Hematopoietic multipotent progenitor cell treated with erythropoietin and hydrocortisone succinate and interleukin-3 and kit ligand, for 6 days (in vitro differentiated cells): Measurements from ENCODE around the gene SYT14.
"Not testable (repeated sequence)": the region's sequence is repeated elsewhere in the genome, so short reads cannot be mapped to it uniquely, and the experiment has no call there.

Experiments
- DNase-seq: peaks from one replicate; pipeline ENCODE4 v3.0.0-alpha.2; 2015

SYT14 gene

DNA sequence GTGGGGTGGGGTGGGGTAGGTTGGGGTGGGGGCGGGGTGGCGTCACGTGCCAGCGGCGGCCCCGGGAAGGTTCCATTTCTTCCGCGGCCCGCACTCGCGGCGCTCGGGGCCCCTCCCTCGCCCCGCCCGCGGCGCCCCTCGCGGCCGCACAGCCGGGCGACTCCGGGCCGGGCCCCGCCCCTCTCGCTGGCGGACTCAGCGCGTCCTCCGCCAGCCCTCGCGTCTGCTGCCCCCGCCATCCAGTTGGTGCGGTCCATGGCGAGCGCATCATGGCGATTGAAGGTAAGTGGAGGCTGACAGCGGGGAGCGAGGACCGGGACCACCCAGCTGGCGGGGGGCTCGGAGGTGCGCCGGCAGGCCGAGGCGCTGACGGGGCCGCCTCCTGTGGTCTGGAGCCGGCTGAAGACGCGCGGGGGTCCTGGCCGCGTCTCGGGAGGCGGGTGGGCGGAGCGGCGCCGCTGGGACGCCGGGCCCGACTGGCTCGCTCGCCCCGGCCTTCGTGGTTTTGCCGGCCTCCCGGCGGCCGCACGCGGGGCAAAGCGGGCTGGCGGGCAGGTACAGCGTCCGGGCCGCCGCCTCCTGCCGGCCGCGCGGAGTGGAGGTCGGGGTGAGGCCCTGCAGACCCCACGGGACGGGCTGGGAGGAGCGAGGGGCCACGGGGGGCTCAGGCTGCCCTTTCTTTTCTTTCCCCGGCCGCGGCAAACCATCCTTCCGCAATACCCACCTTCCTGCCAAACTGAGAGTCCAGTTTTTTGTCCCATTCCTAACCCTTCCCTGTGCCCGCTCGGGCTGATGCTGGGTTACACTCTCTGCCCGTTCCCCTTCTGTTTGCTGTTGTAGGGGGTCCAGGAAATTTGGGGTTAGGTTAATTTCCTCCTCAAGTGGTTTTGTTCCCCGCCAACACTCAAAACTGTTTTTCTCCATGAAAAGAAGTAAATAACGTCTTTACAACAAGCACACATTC lies at the start of gene SYT14:
SYT14 (plus strand) TSS at position 222 of the 964 bp plus-strand sequence; CDS start at position 270, 48 bp downstream.
- peak; percentile 6 for DNase-seq

DNA sequence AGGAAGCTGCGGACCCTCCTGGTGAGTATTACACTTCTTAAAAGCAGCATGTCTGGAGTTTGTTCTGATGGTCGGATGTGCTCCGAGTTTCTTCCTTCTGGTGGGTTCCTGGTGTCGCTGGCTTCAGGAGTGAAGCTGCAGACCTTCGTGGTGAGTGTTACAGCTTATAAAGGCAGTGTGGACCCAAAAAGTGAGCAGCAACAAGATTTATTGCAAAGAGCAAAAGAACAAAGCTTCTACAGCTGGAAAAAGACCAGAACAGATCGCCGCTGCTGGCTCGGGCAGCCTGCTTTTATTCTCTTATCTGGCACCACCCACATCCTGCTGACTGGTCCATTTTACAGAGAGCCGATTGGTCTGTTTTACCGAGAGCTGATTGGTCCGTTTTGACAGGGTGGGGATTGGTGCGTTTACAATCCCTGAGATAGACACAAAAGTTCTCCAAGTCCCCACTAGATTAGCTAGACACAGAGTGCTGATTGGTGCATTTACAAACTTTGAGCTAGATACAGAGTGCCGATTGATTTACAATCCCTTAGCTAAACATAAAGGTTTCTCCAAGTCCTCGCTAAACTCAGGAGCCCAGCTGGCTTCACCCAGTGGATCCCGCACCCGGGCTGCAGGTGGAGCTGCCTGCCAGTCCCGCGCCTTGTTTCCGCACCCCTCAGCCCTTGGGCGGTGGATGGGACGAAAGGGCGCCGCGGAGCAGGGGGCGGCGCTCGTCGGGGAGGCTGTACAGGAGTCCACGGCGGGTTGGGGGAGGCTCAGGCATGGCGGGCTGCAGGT lies 49.5 kb upstream of the SYT14 start:
- DNase-seq: not testable (repeated sequence)

DNA sequence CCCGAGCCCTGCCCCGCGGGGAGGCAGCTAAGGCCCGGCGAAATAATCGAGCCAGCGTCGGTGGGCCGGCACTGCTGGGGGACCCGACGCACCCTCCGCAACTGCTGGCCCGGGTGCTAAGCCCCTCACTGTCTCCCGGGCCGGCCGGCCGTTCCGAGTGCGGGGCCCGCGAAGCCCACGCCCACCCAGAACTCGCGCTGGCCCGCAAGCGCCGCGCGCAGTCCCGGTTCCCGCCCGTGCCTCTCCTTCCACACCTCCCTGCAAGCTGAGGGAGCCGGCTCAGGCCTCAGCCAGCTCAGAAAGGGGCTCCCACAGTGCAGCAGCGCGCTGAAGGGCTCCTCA lies 49.0 kb upstream of the SYT14 start:
- DNase-seq: no peak

DNA sequence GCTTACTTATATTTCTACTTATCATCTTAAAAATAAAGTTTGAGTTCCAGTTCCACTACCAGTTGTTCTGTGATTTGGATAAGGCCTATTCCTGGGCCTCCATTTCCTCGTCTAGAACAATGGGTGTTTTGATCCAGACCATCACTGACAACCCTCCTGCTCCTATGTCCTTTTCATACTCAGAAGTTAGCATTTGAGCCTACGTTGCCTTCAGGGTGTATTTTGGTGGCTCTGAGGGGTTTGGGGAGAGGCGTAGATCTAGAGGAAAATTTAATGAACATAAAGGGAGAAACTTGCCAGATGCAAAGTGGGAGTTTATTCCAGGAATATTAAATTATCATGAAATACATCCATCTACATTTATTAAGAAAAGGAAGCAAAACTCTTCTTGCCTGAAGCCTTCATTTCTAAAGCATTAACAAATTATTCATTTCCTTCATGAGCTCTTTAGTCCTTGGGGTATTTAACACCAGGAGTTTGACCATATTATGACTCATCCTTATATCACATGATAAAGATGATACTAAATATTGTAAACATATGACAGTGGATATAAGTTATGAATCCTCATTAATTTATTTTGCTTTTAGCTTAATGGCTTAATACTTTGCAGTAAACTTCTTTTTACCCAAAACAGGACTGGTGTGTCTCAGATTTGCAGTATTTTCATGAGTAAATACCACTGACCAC lies 47.2 kb upstream of the SYT14 start:
- no peak for DNase-seq

DNA sequence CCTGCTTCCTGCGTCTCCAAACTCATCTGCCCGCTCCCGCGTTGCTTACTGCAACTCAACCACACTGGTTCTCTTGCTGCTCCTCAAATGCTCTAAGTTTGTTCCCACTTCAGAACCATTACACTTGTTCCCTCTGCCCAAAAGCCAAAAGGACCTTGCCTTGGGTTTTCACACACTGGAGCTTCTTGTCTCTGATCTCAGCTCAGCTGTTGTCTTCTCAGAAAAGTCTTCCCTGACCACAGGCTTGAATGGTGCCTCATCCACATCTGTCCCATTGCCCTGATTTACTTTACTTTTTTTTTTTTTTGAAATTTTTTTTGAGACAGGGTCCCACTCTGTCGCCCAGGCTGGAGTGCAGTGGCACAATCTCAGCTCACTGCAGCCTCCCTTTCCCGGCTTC lies 44.3 kb upstream of the SYT14 start:
- no peak for DNase-seq

DNA sequence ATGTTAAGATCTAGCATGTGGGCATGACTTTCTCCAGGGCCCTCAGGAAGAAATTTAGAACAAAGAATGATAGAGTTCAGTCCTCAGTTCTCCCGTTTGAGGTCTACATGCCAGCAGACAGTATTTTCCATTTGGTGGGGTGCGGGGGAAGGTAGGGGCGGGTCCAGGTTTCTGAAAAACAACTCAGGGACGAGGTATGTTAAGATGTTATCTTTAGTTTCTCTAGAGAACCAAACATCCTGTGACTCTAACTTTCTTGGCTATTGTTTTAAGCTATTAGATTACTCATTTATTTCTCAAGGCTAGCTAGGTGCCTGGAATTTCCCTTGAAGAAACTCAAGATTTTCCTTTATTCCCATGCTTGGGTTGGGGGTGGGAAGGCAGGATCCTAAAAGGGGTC lies 42.3 kb upstream of the SYT14 start:
- no peak for DNase-seq

DNA sequence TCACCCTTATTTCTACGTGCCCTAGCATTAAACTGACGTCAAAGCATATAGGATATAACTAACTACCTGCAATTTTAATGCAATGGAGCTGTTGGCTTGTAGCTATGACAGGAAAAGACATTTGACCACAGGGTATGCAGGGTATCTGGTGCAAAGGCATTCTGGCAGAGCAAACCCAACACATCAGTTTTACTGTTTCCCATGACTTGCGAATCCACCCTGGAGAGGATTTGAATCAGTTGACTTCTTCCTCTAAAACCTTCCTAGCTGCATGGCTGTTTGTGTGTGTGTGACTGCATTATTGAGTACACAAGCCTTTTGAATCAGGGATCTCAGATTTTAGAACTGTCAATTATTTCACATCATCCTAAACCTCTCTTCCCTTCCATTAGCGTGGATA lies 41.7 kb upstream of the SYT14 start:
- no peak for DNase-seq

DNA sequence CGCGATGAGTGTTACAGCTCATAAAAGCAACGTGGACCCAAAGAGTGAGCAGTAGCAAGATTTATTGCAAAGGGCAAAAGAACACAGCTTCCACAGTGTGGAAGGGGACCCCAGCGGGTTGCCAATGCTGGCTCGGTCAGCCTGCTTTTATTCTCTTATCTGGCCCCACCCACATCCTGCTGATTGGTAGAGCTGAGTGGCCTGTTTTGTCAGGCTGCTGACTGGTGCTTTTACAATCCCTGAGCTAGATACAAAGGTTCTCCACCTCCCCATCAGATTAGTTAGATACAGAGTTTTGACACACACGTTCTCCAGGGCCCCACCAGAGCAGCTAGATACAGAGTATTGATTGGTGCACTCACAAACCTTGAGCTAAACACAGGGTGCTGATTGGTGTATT lies 39.7 kb upstream of the SYT14 start:
- DNase-seq: not testable (repeated sequence)

DNA sequence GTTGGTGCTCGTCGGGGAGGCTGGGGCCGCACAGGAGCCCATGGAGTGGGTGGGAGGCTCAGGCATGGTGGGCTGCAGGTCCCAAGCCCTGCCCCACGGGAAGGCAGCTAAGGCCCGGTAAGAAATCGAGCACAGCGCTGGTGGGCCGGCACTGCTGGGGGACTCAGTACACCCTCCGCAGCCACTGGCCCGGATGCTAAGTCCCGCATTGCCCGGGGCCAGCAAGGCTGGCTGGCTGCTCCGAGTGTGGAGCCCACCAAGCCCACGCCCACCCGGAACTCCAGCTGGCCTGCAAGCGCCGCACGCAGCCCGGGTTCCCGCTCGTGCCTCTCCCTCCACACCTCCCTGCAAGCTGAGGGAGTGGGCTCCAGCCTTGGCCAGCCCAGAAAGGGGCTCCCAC lies 39.2 kb upstream of the SYT14 start:
- DNase-seq: not testable (repeated sequence)

DNA sequence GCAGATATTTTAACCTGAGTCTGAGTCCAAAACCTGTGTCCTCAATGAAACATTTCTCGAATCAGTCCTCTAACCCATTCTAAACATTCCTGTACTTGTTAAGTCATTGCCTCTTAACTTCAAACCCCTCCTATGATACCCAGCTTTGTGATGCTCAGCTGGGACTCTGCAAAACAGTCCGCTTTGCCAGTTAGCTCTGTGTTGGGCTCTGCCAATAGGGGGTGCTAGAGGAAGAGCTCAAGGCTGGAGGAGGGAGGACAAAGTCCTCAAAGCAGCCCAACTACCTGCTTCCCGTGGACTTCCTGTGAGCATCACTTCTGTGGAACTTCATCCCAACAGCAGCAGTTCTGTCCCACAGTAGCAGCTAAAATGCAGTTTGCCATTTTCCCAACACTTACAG lies 38.1 kb upstream of the SYT14 start:
- peak; percentile 44 for DNase-seq

DNA sequence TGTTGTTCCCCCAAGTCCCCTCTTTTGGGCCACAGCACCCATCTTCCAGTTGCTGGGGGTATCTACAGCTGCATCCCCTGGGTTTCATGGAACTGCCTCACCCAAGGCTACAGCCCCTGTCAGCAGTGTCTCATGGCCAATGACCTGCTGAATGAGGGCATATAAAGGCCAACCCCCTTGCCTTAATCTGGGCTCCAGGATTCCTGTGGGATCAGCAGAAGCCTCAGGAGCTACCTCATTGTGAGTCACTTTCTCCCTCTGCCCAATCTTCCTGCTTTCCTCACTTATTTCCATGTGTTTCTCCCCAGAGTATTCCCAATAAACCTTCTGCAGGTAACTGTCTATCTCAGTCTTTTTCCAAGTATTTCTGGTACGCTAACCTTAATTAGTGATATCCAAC lies 37.3 kb upstream of the SYT14 start:
- no peak for DNase-seq

DNA sequence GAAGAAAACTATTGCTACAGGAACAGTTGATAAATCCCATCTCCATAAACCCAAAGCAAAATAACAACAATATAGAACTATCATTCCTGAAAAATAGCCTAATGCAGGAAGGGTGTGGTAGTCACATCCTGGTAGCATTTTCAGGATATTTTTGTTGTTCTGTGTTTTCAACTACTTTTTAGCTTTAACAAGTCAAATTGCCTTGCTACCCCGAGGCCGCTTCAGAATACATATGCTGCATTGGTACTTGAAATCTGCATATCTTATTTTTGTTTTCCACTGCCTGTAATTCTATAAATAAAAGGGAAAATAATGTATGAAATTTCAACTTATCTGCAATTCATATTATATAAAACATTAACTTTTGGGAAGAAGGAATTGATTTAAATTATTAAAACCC lies 36.8 kb upstream of the SYT14 start:
- no peak for DNase-seq

DNA sequence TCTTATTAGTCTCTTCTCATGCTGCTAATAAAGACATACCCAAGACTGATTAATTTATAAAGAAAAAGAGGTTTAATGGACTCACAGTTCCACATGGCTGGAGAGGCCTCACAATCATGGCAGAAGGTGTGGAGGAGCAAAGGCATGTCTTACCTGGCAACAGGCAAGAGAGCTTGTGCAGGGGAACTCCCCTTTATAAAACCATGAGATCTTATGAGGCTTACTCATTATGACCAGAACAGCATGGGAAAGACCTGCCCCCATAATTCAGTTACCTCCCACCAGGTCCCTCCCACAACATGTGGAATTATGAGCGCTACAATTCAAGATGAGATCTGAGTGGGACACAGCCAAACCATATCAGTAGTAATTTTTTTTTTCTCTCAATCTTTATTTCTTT lies 33.2 kb upstream of the SYT14 start:
- DNase-seq: not testable (repeated sequence)

DNA sequence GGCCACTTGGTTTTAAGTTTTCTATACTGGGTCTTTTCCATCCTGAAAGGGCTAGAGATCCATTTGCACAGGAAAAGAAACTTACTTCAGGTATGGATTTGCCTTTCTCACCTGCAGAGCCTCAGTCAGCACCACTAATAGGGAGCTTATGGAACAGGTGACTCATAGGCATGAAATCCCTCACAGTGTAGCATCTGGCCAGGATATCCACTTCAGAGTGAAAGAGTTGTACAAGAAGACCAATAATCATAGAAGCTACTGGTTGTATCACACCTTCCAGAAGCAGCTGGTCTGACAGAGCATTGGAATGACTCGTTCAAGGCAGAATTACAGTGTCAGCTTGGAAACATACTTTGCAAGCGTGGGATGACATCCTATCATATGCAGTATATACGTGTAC lies 26.3 kb upstream of the SYT14 start:
- DNase-seq: no peak

DNA sequence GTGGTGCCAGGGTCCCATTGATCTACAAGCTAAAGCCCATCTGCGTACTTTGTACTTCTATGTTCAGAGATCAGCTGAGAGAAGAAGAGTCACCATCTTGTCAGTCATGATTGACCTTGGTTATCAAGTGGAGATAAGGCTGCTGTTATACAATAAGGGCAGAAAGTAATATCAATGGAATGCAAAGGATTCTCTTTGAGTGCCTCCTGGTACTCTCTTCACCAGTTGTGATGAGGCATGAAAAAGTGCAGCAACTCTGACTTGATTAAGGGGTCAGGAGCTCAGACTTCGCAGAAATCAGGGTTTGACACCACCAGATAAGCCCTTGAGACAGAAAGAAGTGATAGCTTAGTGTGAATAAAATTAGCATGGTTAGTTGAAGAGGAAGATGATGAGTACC lies 25.7 kb upstream of the SYT14 start:
- DNase-seq: no peak

DNA sequence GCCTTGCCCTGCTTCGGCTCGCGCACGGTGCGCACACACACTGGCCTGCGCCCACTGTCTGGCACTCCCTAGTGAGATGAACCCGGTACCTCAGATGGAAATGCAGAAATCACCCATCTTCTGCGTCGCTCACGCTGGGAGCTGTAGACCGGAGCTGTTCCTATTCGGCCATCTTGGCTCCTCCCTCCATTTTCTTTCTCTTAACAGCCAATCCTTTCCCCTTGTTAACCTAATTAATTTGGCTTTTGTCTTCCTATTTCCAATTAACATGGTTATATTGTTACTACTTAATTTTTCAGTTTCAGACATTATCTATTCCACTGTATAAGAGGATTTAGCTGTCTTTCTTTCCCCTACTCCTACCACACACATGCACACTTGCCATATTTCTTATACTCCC lies 18.4 kb upstream of the SYT14 start:
- not testable (repeated sequence) for DNase-seq

DNA sequence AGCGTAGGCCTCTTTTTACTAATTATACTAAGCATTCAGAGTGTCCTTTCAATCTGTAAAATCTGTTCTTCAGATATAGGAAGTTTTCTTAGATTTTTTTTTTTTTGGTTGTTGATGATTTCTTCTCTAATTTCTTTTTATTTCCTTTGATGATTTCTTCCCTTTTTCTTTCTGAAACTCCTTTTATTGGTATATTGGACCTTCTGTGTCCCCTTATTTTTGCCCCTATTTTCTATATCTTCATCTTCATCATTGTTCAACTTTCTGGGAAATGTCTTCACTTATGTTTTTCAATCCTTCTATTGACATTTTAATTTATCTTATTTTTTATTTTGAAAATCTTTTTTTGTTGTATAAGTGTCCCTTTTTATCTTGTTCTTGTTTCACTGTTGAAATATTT lies 17.2 kb upstream of the SYT14 start:
- DNase-seq: no peak

DNA sequence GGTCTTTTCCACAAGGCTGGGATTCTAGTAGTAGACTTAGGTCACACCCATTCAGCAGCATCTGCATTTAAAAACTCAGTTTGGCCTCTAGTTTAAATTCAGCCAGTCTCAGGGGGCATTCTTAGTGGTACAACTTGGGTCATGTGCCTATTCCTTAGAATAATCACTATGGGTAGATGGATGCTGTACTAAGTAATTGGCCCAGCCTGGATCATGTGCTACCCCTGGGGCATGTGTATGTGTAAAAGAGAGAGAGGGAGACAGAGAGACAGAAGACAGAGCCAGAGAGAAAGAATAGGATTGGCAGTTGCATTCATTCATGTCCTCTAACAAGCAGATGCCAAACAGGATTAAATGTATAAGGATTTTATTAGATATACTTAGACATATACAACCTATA lies 13.6 kb upstream of the SYT14 start:
- no peak for DNase-seq

DNA sequence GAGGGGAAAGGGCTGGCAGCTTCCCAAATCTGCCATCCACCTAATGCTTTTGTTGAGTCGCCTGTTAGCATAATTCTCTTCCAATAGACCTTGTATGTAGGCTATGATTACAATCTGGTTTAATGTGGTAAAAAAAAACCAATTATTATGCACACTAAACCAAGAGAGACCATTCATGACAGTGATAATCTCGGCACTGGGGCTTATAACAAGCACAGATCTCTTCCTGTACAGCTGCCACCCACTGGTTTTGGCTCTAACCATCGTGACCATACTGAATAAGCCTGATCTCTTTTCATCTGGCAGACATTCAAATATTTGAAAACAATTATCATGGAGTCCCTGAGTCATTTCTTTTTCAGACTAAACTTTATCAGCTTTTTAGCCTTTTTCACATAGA lies 12.0 kb upstream of the SYT14 start:
- peak; percentile 3 for DNase-seq

DNA sequence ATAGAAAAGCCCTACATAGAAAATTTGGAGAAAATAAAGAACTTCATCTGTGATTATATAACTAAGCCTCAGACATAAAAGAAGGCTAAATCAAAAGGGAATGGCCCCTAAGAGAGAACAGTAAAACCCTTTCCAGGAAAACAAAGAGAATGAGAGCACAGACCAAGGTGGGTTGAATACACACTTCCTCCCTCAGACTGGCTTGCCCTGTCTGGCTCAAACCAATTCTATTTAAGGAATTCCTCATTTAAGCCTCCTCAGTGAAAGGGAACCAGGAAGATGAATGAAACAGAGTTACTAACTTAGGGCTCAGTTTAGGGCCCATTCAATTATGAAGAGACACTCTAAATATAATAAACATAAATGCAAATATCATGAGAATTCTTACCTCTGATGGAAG lies 10.6 kb upstream of the SYT14 start:
- DNase-seq: no peak

DNA sequence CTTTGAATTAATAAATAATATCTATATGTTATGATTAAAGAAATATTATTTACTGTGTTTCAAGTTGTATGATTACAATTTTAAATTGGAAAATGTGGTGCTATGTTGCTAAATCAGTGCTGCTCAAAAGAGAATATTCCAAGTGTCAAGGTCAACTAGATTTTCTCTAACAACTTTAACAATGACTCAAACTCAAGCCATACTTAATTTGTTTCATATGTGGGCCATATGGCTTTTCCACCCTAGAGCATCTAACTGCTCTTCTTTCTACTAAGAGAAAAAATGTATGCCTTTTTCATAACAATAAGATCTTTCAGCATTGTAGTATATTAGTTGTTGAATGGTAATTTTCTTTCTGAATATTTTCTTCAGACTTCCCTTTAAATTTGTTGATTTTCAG lies 8.3 kb upstream of the SYT14 start:
- no peak for DNase-seq

DNA sequence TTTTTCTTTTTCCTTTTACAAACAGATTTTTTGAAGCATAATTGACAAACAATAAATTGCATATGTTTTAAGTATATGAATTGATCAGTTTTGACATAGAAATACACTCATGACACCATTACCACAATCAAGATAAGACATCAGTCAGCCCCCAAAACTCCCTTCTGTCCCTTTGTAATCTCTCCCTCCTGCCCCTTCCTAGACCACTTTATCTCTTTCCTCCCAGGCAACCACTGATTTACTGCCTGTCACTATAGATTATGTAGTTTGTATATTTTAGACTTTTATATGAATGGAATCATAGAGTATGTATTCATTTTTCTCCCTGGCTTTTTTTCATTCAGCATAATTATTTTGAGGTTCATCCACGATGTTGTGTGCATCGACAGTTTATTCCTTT lies 6.9 kb upstream of the SYT14 start:
- DNase-seq: no peak

DNA sequence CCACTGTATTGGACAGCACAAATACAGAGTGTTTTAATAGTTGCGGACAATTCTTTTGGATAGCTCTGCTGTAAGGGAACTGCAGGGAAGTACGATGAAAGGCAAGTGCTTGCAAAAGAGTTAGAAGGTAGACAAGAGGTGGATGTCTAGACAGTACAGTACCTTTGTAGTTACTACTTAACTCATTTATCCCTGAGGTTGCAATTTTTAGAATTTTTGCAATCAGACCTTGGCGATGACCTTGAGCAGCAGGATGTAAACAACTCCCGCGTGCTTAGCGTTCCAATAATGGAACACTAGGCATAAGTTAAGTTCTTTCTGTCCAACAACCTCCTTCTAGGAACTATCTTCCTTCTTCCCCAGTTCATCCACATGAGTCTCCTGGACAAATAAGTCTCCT lies 1.9 kb upstream of the SYT14 start:
- DNase-seq: no peak

DNA sequence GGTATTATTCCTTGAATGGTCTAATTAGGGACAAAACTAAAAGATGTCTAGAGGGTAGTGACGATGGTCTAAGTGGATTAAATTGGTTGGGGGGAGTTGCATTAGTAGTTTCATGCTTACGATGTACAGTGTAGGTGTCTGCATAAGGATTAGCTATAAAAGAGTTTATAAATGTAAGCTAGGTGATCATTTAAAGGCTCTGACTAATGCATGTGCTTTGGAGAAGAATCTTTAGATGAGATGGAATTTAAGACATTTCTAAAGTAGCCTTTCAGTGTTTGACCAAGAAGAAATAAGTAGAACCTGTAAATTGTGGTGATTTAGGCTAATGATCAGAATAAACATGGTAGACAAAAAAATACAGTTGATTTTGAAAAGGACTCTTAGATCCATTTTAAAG lies 7.4 kb downstream of the SYT14 start:
- DNase-seq: no peak
